Ishikawa (cell line): ENCODE measurements around the gene METTL8.

ENCODE experiments used
- FOXM1 ChIP-seq: IDR thresholded peaks from 2 replicates; pipeline ENCODE4 v1.6.1; 2012; ENCODE audit warnings: low read depth, borderline replicate concordance
- NFIC ChIP-seq: IDR thresholded peaks from 2 replicates; pipeline ENCODE4 v1.6.1; 2012
- RAD21 ChIP-seq: IDR thresholded peaks from 2 replicates; pipeline ENCODE4 v1.6.1; 2012; ENCODE audit warnings: low read depth
- TAF1 ChIP-seq: IDR thresholded peaks from 2 replicates; pipeline ENCODE4 v1.6.1; 2012; ENCODE audit warnings: low read depth, mild to moderate bottlenecking
- TF ChIP-seq, protein P1 (sequence below): IDR thresholded peaks from 2 replicates; pipeline ENCODE4 v1.6.1; 2012
- TF ChIP-seq, protein P2 (sequence below): IDR thresholded peaks from 2 replicates; pipeline ENCODE4 v1.6.1; 2012; ENCODE audit warnings: low read depth, mild to moderate bottlenecking
- TF ChIP-seq, protein P3 (sequence below): IDR thresholded peaks from 2 replicates; pipeline ENCODE4 v1.6.1; 2012

DNA sequence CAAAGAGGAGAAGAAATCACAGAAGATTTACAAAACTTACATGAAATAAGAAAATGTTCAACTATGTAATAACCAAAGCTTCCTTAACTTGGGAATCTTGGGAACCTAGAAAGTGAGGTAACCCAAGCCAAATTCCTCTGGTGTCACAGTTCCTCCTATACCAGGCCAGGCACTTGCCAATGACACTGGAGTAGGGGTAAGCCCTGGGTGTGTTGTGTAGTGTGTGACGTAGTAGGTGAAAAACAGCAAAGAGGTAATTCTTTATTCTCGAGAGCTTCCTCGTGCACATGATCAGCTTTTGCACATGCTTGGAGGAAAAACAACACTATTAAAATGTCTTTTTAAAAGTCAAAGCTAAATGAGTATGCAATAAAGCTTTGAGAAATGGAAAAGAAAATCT lies 118.0 kb downstream of the METTL8 start:
- TF ChIP-seq TAF1, result no peak
- TF ChIP-seq, protein P1, sequence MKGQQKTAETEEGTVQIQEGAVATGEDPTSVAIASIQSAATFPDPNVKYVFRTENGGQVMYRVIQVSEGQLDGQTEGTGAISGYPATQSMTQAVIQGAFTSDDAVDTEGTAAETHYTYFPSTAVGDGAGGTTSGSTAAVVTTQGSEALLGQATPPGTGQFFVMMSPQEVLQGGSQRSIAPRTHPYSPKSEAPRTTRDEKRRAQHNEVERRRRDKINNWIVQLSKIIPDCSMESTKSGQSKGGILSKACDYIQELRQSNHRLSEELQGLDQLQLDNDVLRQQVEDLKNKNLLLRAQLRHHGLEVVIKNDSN, result no peak
- TF ChIP-seq FOXM1, result no peak
- TF ChIP-seq, protein P2, sequence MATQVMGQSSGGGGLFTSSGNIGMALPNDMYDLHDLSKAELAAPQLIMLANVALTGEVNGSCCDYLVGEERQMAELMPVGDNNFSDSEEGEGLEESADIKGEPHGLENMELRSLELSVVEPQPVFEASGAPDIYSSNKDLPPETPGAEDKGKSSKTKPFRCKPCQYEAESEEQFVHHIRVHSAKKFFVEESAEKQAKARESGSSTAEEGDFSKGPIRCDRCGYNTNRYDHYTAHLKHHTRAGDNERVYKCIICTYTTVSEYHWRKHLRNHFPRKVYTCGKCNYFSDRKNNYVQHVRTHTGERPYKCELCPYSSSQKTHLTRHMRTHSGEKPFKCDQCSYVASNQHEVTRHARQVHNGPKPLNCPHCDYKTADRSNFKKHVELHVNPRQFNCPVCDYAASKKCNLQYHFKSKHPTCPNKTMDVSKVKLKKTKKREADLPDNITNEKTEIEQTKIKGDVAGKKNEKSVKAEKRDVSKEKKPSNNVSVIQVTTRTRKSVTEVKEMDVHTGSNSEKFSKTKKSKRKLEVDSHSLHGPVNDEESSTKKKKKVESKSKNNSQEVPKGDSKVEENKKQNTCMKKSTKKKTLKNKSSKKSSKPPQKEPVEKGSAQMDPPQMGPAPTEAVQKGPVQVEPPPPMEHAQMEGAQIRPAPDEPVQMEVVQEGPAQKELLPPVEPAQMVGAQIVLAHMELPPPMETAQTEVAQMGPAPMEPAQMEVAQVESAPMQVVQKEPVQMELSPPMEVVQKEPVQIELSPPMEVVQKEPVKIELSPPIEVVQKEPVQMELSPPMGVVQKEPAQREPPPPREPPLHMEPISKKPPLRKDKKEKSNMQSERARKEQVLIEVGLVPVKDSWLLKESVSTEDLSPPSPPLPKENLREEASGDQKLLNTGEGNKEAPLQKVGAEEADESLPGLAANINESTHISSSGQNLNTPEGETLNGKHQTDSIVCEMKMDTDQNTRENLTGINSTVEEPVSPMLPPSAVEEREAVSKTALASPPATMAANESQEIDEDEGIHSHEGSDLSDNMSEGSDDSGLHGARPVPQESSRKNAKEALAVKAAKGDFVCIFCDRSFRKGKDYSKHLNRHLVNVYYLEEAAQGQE, result no peak
- TF ChIP-seq RAD21, result no peak
- TF ChIP-seq, protein P3, sequence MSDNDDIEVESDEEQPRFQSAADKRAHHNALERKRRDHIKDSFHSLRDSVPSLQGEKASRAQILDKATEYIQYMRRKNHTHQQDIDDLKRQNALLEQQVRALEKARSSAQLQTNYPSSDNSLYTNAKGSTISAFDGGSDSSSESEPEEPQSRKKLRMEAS, result no peak
- no peak for TF ChIP-seq NFIC
